Measurements from ENCODE around the gene MYH7. TPM values are rescaled to one million over a fixed set of nuclear protein-coding genes. Genes with fewer than 3 reads are reported as not detected.

MYH7 gene
- polyA plus RNA-seq, 1 of the 3 experiments (the other 2 are of a cell fraction): not detected

DNA sequence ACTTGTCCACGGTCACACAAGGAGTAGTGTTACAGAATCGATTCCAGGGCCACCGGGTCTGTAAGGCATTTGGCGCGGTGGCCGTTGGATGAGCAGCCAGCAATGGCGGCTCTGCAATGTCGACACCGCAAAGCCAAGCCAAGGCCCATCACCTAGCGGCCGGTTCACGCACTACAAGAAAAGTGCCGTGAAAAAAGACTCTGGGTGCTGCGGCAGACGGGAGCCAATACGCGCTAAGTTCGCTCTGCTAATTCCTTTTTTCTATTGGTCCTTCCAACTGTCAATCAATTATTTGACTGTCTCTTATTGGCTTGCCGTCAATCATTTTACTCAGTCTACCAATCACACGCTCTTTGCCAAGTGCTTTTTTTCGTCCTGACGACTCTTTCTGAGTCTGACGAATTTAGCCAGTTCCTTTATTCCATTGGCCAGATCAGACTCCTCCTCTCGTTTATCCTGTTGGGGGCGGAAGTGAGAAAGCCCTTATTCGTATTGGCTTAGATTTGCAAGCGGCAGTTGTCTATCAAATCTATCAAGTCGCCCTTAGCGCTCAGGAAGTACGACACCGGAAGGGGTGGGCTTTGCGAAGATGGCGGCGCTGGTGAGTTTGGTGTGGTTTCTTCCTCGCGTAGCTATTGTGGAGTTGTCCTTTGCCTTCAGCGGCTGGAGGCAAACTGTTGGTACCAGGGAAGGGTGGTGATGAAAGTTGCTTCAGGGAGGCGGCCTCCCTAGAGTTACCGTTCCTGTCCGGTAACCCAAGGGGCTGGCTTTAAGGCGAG is 33.9 kb upstream of the MYH7 start, which contains the start of gene NGDN (continued):
- TF ChIP-seq, protein P1, sequence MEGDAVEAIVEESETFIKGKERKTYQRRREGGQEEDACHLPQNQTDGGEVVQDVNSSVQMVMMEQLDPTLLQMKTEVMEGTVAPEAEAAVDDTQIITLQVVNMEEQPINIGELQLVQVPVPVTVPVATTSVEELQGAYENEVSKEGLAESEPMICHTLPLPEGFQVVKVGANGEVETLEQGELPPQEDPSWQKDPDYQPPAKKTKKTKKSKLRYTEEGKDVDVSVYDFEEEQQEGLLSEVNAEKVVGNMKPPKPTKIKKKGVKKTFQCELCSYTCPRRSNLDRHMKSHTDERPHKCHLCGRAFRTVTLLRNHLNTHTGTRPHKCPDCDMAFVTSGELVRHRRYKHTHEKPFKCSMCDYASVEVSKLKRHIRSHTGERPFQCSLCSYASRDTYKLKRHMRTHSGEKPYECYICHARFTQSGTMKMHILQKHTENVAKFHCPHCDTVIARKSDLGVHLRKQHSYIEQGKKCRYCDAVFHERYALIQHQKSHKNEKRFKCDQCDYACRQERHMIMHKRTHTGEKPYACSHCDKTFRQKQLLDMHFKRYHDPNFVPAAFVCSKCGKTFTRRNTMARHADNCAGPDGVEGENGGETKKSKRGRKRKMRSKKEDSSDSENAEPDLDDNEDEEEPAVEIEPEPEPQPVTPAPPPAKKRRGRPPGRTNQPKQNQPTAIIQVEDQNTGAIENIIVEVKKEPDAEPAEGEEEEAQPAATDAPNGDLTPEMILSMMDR (IDR thresholded peaks at IDR 0.05): peak; percentile 78
- TF ChIP-seq GABPA (IDR thresholded peaks at IDR 0.05; ENCODE audit: low read depth): peak; percentile 100
- TF ChIP-seq, protein P2, sequence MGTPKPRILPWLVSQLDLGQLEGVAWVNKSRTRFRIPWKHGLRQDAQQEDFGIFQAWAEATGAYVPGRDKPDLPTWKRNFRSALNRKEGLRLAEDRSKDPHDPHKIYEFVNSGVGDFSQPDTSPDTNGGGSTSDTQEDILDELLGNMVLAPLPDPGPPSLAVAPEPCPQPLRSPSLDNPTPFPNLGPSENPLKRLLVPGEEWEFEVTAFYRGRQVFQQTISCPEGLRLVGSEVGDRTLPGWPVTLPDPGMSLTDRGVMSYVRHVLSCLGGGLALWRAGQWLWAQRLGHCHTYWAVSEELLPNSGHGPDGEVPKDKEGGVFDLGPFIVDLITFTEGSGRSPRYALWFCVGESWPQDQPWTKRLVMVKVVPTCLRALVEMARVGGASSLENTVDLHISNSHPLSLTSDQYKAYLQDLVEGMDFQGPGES (IDR thresholded peaks at IDR 0.05; ENCODE audit: low read depth, low read length): peak; percentile 96
- peak; percentile 97 for TF ChIP-seq RFX5 (IDR thresholded peaks at IDR 0.05; ENCODE audit: low read length)

DNA sequence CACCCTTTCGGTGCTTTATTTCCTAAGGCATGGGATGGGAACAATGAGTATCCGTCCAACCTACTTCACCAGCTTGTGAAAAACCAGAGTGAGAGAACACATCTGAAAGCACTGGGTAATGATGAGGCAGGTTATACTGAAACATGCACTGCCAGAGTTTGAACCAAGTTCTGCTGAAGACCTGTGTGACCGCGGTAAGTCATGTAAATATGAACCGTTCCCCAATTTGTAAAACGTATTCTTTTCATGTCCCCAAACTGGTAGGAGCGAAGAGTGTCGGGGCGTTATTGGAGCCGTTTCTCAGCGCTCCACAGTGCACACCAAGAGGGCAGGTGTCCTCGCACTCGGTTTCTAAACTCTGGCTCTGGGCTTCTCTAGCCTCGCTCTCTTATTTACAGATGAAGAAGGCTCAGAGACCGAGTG is 33.3 kb upstream of the MYH7 start:
- H3K4me2 ChIP-seq: peak overlapping the region; percentile 55; the same call in 1 of the 2 replicates
- CTCF ChIA-PET: interaction anchor here (0.6 to 26.4 kb wide), 16 partner anchors 9 to 161 kb away, joined by 3 to 785 read pairs (median 4); partner anchors contain the start of genes AP1G2, PABPN1 and THTPA

DNA sequence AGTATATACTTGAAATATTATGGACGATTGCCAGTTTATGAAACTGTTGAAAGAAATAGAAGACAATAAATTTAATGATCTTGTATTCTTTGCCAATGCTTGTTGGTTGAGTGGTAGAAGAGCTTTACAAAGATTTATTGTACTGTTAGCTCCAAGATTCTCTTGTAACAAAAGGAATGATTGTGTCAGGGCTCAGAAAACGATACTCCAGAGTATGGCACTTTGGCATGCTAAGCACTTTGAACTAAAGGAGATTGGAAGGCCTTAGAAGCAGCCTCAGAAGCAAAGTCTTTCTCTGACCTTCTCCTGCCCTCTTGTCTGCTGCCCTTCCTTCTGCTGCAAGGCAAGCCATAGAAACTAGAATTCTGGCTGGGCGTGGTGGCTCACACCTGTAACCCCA is 29.8 kb upstream of the MYH7 start:
- Histone ChIP-seq H3K9me2 (no peaks in the 10 kb centered on the region), H3K36me3 (replicated peaks in 1 of 2; ENCODE audit: control insufficient read depth in 1 of 2, insufficient read depth in 2 of 2, low read length in 1 of 2) (no peaks in the 10 kb centered on the region), H3F3A (replicated peaks; ENCODE audit: insufficient read depth) (peaks cover 5% of the 10 kb centered on the region), H2AFZ (ENCODE audit: low read depth) (no peak overlapping the region), H3K79me2 (ENCODE audit: insufficient read depth) (peaks cover 7% of the 10 kb centered on the region), H3K4me3 (ENCODE audit: low read depth in 2 of 2, low read length in 1 of 2) (no peak overlapping the region), H3K4me2 (no peak overlapping the region), H3K27me3 (ENCODE audit: insufficient read depth) (no peaks in the 10 kb centered on the region), H3K9me3 (no peaks in the 10 kb centered on the region), H4K20me1 (ENCODE audit: insufficient read depth) (no peaks in the 10 kb centered on the region), H3K9ac (no peak overlapping the region), H3K4me1 (ENCODE audit: control insufficient read depth in 1 of 2, insufficient read depth in 2 of 2, low read depth in 1 of 2, low read length in 1 of 2) (peaks cover 0 to 4% of the 10 kb centered on the region in 2 experiments; a peak in 2 of 4 replicates), H3K27ac (ENCODE audit: low read depth in 2 of 2, low read length in 1 of 2) (no peak overlapping the region)
- ChIA-PET POLR2A (no interaction called here), CTCF (interaction anchor here (1.1 to 26.4 kb wide), 4 partner anchors 74 to 112 kb away, joined by 3 to 785 read pairs (median 4); partner anchors contain the start of genes AP1G2 and THTPA)
- WGBS (ENCODE audit: low lambda C conversion rate): 63% methylated on average over 3 of the region's 3 CpGs
- no peak for DNase-seq
- TF ChIP-seq SMC3 (IDR thresholded peaks at IDR 0.05; ENCODE audit: low read depth, low read length): no peak
- TF ChIP-seq NRF1 (IDR thresholded peaks at IDR 0.05; ENCODE audit: low read depth, low read length): no peak
- TF ChIP-seq NFIC (IDR thresholded peaks at IDR 0.05; ENCODE audit: borderline replicate concordance): no peak
- TF ChIP-seq SIN3A (IDR thresholded peaks at IDR 0.05; ENCODE audit: borderline replicate concordance, low read depth, low read length): no peak
- TF ChIP-seq RXRA (IDR thresholded peaks at IDR 0.05; ENCODE audit: borderline replicate concordance, low read depth): no peak
- no peak for TF ChIP-seq RAD21 (IDR thresholded peaks at IDR 0.05; ENCODE audit: low read length)
- no peak for TF ChIP-seq GABPA (IDR thresholded peaks at IDR 0.05; ENCODE audit: low read depth)
- no peak for TF ChIP-seq FOXM1 (IDR thresholded peaks at IDR 0.05; ENCODE audit: low read depth)
- TF ChIP-seq FOSL2 (IDR thresholded peaks at IDR 0.05; ENCODE audit: borderline replicate concordance, low read depth): no peak
- TF ChIP-seq, protein P3, sequence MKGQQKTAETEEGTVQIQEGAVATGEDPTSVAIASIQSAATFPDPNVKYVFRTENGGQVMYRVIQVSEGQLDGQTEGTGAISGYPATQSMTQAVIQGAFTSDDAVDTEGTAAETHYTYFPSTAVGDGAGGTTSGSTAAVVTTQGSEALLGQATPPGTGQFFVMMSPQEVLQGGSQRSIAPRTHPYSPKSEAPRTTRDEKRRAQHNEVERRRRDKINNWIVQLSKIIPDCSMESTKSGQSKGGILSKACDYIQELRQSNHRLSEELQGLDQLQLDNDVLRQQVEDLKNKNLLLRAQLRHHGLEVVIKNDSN (IDR thresholded peaks at IDR 0.05; ENCODE audit: borderline replicate concordance, low read depth): no peak
- TF ChIP-seq, protein P1 (IDR thresholded peaks at IDR 0.05): no peak
- TF ChIP-seq MXI1 (IDR thresholded peaks at IDR 0.05; ENCODE audit: low read depth, low read length): no peak
- no peak for TF ChIP-seq FOXJ3 (CRISPR knock-in tag; IDR thresholded peaks at IDR 0.05)

More for the DNA sequence above, 33.3 kb upstream of the MYH7 start:
- H3F3A ChIP-seq (replicated peaks; ENCODE audit: insufficient read depth): peaks cover 5% of the 10 kb centered on the region
- H4K20me1 ChIP-seq (ENCODE audit: insufficient read depth): no peaks in the 10 kb centered on the region
- H2AFZ ChIP-seq (ENCODE audit: low read depth): peak overlapping the region; percentile 97
- H3K27me3 ChIP-seq (ENCODE audit: insufficient read depth): no peaks in the 10 kb centered on the region
- WGBS (ENCODE audit: low lambda C conversion rate): 71% methylated on average over 15 of the region's 15 CpGs
- peaks cover 18 to 29% of the 10 kb centered on the region in 2 experiments for H3K36me3 ChIP-seq (replicated peaks in 1 of 2; ENCODE audit: control insufficient read depth in 1 of 2, insufficient read depth in 2 of 2, low read length in 1 of 2)
- H3K27ac ChIP-seq (ENCODE audit: low read depth in 2 of 2, low read length in 1 of 2): peak overlapping the region; percentile 42 to 88
- H3K4me1 ChIP-seq (ENCODE audit: control insufficient read depth in 1 of 2, insufficient read depth in 2 of 2, low read depth in 1 of 2, low read length in 1 of 2): peaks cover 0 to 7% of the 10 kb centered on the region in 2 experiments; a peak in 2 of 4 replicates
- no peak for DNase-seq
- POLR2A ChIA-PET: no interaction called here
- H3K9ac ChIP-seq: no peak overlapping the region; the same call in 1 of the 2 replicates
- H3K9me3 ChIP-seq: no peaks in the 10 kb centered on the region
- H3K79me2 ChIP-seq (ENCODE audit: insufficient read depth): peaks cover 30% of the 10 kb centered on the region
- TF ChIP-seq EZH2phosphoT487 (IDR thresholded peaks at IDR 0.05; ENCODE audit: borderline replicate concordance, low read depth): no peak
- TF ChIP-seq RXRA (IDR thresholded peaks at IDR 0.05; ENCODE audit: borderline replicate concordance, low read depth): no peak
- TF ChIP-seq GATA2 (CRISPR knock-in tag; IDR thresholded peaks at IDR 0.05): no peak
- TF ChIP-seq FOXJ3 (CRISPR knock-in tag; IDR thresholded peaks at IDR 0.05): no peak
- TF ChIP-seq ELF1 (IDR thresholded peaks at IDR 0.05): no peak
- no peak for TF ChIP-seq RAD21 (IDR thresholded peaks at IDR 0.05; ENCODE audit: low read length)
- TF ChIP-seq YY1 (IDR thresholded peaks at IDR 0.05; ENCODE audit: low read depth): no peak
- no peak for TF ChIP-seq SIN3A (IDR thresholded peaks at IDR 0.05; ENCODE audit: borderline replicate concordance, low read depth, low read length)
- no peak for TF ChIP-seq RCOR1 (IDR thresholded peaks at IDR 0.05; ENCODE audit: low read length)
- H3K4me3 ChIP-seq (ENCODE audit: low read depth in 2 of 2, low read length in 1 of 2): peak overlapping the region; percentile 37 to 46; a peak in 3 of 4 replicates
- H3K9me2 ChIP-seq: no peaks in the 10 kb centered on the region
